Body of pancreas (tissue), 4 donors: Measurements from ENCODE around the gene MYO9B.

Source experiments
- CTCF ChIP-seq, 7 experiments: fragments of 450-650 bp in 4 of 7; fragments of 200-600 bp in 3 of 7; sonication (generic) in 3 of 7; IDR thresholded peaks; one replicate each; pipeline ENCODE4 v1.5.1; 2016 to 2019; ENCODE audit warnings: antibody characterized with exemption in 7 of 7
- POLR2A ChIP-seq, 3 donors: fragments of 450-650 bp; IDR thresholded peaks; one replicate each; pipeline ENCODE4 v1.6.1; 2016; ENCODE audit warnings: antibody characterized with exemption in 3 of 3, mild to moderate bottlenecking in 2 of 3

- no peak for TF ChIP-seq CTCF (IDR thresholded peaks at IDR 0.05)
- no peak for TF ChIP-seq POLR2A (IDR thresholded peaks at IDR 0.05)
Observed at GRCh38 chr19:17160908-17161307, 85.3 kb downstream of the MYO9B start.
